Limb (tissue), 2 donors: ENCODE results near the gene USPL1.

Experiments
- DNase-seq, 2 donors: peaks; one replicate each; pipeline ENCODE4 v3.0.0-alpha.2; 2016; ENCODE audit errors: extremely low spot score in 2 of 2

The USPL1 gene

GRCh38 chr13:30696278-30697176 lies 78.8 kb downstream of the USPL1 start:
- DNase-seq, result no peak

- DNase-seq, result no peak
Measured at GRCh38 chr13:30697177-30697953, 79.6 kb downstream of the USPL1 start.

GRCh38 chr13:30697996-30698401 lies 80.3 kb downstream of the USPL1 start:
- no peak for DNase-seq

- DNase-seq, result no peak
Measured at GRCh38 chr13:30698488-30699005, 80.8 kb downstream of the USPL1 start.

GRCh38 chr13:30700364-30700763 lies 82.6 kb downstream of the USPL1 start:
- DNase-seq, result no peak

- DNase-seq, result no peak
Measured at GRCh38 chr13:30702006-30702405, 84.3 kb downstream of the USPL1 start.

- DNase-seq, result no peak
Measured at GRCh38 chr13:30704596-30704995, 86.9 kb downstream of the USPL1 start.

GRCh38 chr13:30705680-30706079 lies 88.0 kb downstream of the USPL1 start:
- no peak for DNase-seq

GRCh38 chr13:30708541-30708940 lies 90.8 kb downstream of the USPL1 start:
- no peak for DNase-seq
